ENCODE measurements around the gene ITGB3BP.
"Not testable (repeated sequence)": the region's sequence is repeated elsewhere in the genome, so short reads cannot be mapped to it uniquely, and the experiment has no call there.

Gene ITGB3BP

DNA sequence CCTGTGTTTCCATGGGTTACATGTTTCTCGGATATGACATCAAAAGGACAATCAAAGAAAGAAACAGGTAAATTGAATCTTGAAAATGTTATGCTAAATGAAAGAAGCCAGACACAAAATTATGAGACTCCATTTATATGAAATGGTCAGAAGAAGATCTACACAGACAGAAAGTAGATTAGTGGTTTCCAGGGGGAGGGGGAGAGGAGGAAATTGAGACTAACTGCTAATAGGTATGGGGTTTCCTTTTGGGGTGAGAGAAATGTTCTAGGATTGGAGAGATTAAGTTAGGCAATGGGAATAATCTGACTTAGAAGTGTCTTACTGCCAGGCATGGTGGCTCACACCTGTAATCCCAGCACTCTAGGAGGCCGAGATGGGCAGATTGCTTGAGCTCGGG, 21.8 kb downstream of the ITGB3BP start:
- DNase-seq = no peak

DNA sequence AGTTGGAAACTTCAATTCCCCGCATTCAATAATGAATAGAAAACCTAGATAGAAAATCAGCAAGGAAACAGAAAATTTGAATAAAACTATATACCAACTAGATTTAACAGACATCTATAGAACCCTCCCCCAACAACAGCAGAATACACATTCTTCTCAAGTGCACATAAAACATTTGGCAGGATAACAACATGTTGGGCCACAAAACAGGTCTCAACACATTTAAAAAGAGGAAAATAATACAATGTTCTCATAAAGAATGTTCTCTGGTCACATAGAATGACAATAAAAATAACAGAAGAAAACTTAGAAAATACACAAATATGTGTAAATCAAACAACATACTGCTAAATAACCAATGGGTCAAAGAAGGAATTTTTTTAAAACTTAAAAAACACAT, 24.9 kb downstream of the ITGB3BP start:
- DNase-seq = no peak

- no peak for DNase-seq
Observed at GRCh38 chr1:63497577-63497976, 25.4 kb downstream of the ITGB3BP start.

DNA sequence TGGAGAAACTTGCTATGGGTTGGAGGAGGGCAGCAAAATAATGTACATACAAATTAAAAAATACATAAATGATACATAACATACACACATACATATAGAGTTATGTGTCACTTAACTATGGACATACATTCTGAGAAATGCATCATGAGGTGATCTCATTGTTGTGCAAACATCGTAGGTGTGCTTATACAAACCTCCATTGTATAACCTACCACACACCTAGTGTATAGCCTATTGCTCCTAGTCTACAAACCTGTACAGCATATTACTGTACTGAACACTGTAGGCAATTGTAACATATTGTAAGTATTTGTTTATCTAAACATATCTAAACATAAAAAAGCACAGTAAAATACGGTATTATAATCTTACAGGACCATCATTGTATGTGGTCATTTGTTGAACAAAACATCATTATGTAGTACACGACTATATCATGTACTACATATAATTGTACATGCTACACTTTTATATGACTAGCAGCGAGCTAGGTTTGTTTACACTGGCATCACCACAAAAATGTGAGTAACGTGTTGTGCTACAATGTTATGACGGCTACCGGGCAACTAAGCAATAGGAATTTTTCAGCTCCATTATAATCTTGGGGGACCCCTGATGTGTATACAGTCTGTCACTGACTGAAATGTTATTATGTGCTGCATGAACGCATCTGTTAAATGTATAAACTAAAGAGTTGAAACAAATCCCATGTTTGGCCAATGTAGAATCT, 35.5 kb downstream of the ITGB3BP start:
- DNase-seq = no peak

GRCh38 chr1:63486629-63487028, 36.4 kb downstream of the ITGB3BP start:
- no peak for DNase-seq

GRCh38 chr1:63480057-63480456, 43.0 kb downstream of the ITGB3BP start:
- no peak for DNase-seq

DNA sequence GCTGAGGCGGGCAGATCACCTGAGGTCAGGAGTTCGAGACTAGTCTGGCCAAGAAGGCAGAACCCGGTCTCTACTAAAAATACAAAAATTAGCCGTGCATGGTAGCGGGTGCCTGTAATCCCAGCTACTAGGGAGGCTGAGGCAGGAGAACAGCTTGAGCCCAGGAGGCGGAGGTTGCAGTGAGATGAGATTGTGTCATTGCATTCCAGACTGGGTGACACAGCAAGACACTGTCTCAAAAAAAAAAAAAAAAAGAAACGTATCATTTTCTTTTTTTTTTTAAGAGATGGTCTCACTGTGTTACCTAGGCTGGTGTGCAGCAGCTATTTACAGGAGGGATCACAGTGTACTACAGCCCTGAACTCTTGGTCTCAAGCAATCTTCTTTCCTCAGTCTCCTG, 47.3 kb downstream of the ITGB3BP start:
- DNase-seq = no peak

- DNase-seq = not testable (repeated sequence)
Observed at GRCh38 chr1:63468683-63469082, 54.3 kb downstream of the ITGB3BP start.

DNA sequence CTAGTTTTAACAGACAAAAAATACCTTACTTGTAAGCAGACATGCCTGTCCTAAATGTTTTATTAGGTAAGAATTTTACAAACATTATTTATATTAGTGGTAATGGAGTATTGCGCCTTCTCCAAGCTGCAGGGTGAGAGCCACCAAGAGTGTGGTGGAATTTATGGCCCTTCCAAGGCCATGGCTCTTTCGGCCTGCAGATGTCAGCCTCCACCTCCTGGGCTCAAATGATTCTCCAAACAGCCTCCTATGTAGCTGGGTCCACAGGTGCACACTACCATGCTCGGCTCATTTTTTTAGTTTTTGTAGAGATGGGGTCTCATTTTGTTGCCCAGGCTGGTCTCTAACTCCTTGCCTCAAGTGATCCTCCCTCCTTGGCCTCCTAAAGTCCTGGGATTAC, 56.3 kb downstream of the ITGB3BP start:
- DNase-seq = no peak

DNA sequence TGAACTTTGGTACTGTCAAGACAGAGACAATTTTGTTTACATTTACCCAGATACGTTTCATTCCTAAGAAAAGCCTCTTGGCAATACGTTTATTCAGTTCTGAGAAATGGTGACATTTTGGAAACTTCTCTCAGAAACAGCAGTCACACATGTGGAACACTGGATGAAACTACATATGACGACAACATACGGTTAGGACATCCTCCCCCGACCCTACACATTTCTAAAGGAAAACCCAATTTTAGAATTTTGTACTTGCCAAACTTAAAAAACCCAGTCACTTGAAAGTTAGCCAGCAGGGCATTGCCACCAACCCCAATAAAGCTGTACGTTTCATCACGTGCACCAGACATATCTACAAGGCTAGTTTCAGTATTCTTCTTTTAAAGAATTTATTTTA, 56.8 kb downstream of the ITGB3BP start:
- DNase-seq = no peak

GRCh38 chr1:63463248-63463647, 59.8 kb downstream of the ITGB3BP start:
- DNase-seq = no peak

- no peak for DNase-seq
Observed at GRCh38 chr1:63461661-63462230, 61.3 kb downstream of the ITGB3BP start.

DNA sequence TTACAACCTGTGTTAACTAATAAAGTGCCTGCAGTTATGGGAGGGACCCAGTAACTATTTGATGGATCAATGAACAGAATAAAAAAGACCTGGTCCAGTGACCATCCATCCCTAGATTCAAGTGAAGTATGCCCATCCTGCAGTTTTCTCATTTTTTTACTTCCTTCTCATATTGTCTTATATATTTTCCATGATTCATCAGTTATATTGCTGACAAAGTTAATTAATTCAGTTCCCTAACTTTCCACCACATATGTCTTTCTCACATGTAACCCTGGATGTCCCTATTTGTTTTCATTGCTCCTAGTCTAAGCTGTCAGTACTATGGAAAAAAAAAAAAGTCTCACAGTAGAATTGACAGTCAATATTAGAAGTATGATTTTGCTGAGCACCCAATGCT, 64.3 kb downstream of the ITGB3BP start:
- no peak for DNase-seq

- no peak for DNase-seq
Observed at GRCh38 chr1:63454269-63454668, 68.8 kb downstream of the ITGB3BP start.

GRCh38 chr1:63453232-63453631, 69.8 kb downstream of the ITGB3BP start:
- no peak for DNase-seq

DNA sequence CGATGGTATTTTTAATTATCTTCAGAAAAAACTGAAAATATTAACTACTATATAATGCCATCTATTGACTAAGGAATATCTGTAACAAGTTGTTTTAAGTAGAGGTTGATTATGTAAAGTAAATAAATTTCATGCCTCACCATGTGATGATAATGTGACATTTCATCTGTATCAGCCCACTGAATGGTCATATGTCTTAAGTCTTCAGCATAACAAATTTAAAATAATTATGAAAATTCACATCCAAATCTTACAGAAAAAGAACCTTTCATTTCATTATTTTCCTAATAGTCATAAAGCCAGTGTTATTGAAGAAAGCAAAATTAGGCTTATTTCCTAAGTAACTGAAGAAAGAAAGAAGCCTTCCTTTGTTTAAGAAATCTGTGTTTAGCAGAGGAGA, 72.6 kb downstream of the ITGB3BP start:
- no peak for DNase-seq

DNA sequence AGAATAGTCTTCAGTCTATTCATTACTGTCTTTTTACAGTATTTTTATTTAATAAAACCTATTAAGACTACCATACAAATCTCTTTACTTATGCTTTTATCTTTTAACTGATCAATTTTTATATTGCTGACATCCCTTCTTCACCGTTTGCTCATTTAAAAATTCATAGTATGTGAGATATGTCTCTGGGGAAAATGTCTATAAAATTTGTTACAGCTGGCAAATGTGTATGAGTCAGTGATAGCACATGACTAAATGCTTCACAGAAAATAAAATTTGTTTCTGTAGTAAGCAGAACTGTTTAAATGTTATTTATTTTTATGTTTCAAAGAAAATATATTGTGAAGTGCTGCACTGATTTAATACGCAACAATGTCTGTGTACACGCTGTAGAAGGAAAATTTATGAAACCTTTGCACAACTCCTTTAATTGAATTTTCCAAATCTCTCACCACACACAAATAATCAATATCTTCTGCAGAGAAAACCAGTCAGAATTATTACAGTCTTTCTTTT, 74.2 kb downstream of the ITGB3BP start:
- DNase-seq = no peak

DNA sequence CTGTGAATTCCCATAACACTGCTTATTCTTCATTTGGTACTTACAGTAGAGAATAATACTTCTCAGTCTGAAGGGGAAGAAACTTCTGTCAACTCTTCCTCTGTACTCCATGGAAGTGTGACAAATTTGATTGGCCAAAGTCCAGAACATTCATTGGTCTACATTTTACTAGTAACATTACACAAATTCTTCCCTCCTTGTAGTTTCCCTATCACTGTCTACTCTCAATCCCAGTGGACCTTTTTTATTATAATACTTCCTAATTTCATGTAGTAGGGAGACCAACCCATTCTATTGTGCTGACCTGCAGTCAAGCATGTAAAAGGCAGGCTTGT, 80.9 kb downstream of the ITGB3BP start:
- no peak for DNase-seq

DNA sequence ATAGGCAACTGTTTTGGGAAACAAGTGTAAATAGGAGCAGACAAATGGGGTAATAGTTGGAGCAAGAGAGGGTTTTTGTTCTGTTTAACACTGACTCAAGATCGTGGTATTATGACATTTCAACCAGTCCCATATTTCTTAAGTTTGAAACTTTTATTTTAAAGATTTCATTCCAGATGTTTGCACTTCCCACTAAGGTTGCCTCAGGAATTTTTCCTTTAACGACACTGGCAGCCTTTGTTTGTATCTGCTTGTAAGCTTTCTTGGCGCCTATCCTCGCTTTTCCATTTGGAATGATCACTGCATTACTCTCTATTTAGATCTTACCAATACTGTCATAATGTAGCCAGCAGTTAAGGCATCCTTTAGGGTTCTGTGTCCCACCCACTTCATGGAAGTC, 87.9 kb downstream of the ITGB3BP start:
- no peak for DNase-seq

DNA sequence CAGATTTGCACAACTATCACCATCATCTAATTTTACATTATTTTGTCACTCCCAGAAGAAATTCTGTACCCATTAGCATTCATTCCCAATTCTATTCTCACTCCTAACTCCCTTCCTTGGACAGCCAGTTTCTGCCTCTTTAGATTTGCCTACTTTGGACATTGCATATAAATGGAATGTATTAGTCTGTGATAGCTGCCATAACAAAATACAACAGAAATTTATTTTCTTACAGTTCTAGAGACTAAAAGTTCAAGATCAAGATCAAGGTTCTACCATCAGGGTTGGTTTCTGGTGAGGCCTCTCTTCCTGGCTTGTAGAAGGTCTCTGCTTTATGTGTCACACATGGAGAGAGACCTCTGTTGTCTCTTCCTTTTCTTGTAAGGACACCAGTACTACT, 93.7 kb downstream of the ITGB3BP start:
- no peak for DNase-seq

GRCh38 chr1:63428815-63429214, 94.2 kb downstream of the ITGB3BP start:
- DNase-seq = no peak

GRCh38 chr1:63423649-63424048, 99.4 kb downstream of the ITGB3BP start:
- DNase-seq = no peak

GRCh38 chr1:63420746-63421145, 102.3 kb downstream of the ITGB3BP start:
- not testable (repeated sequence) for DNase-seq

GRCh38 chr1:63418101-63418500, 104.9 kb downstream of the ITGB3BP start:
- no peak for DNase-seq
